ENCODE measurements around the gene C6orf15.

GRCh38 chr6:31110825-31111582 is 1.4 kb downstream of the C6orf15 start:
- TF ChIP-seq POLR2A (IDR thresholded peaks at IDR 0.05; ENCODE audit: low read length) (no peak), GATA1 (IDR thresholded peaks at IDR 0.05; ENCODE audit: low read depth, low read length) (no peak)
